ENCODE measurements around the gene NCKAP5.

NCKAP5 gene

GRCh38 chr2:133574186-133574585 lies 5.9 kb upstream of the NCKAP5 start:
- no peak for DNase-seq (ENCODE audit: low read depth in 3 of 3)

- no peak for DNase-seq (ENCODE audit: low read depth in 3 of 3)
These were observed 5.4 kb upstream of the NCKAP5 start for GRCh38 chr2:133573491-133574162.

GRCh38 chr2:133571249-133571648 lies 3.0 kb upstream of the NCKAP5 start:
- DNase-seq (ENCODE audit: low read depth in 3 of 3): no peak

- no peak for DNase-seq (ENCODE audit: low read depth in 3 of 3)
These were observed 2.3 kb upstream of the NCKAP5 start for GRCh38 chr2:133570542-133570941.

GRCh38 chr2:133569286-133569830 lies 1.1 kb upstream of the NCKAP5 start:
- no peak for DNase-seq (ENCODE audit: low read depth in 3 of 3)

- no peak for DNase-seq (ENCODE audit: low read depth in 3 of 3)
These were observed 335 bp upstream of the NCKAP5 start for GRCh38 chr2:133568598-133568997.

- no peak for DNase-seq (ENCODE audit: low read depth in 3 of 3)
These were observed 5.7 kb downstream of the NCKAP5 start for GRCh38 chr2:133562558-133562957.

GRCh38 chr2:133561045-133561852 lies 7.0 kb downstream of the NCKAP5 start:
- DNase-seq (ENCODE audit: low read depth in 3 of 3): no peak

GRCh38 chr2:133557614-133558013 lies 10.6 kb downstream of the NCKAP5 start:
- no peak for DNase-seq (ENCODE audit: low read depth in 3 of 3)

- no peak for DNase-seq (ENCODE audit: low read depth in 3 of 3)
These were observed 14.3 kb downstream of the NCKAP5 start for GRCh38 chr2:133553838-133554408.

GRCh38 chr2:133553251-133553650 lies 15.0 kb downstream of the NCKAP5 start:
- no peak for DNase-seq (ENCODE audit: low read depth in 3 of 3)

- no peak for DNase-seq (ENCODE audit: low read depth in 3 of 3)
These were observed 15.4 kb downstream of the NCKAP5 start for GRCh38 chr2:133552821-133553220.

GRCh38 chr2:133541797-133542196 lies 26.5 kb downstream of the NCKAP5 start:
- no peak for DNase-seq (ENCODE audit: low read depth in 3 of 3)

GRCh38 chr2:133541376-133541775 lies 26.9 kb downstream of the NCKAP5 start:
- no peak for DNase-seq (ENCODE audit: low read depth in 3 of 3)

GRCh38 chr2:133532919-133533318 lies 35.3 kb downstream of the NCKAP5 start:
- no peak for DNase-seq (ENCODE audit: low read depth in 3 of 3)

GRCh38 chr2:133531382-133531781 lies 36.9 kb downstream of the NCKAP5 start:
- no peak for DNase-seq (ENCODE audit: low read depth in 3 of 3)

GRCh38 chr2:133530645-133531044 lies 37.6 kb downstream of the NCKAP5 start:
- DNase-seq (ENCODE audit: low read depth in 3 of 3): no peak

- DNase-seq (ENCODE audit: low read depth in 3 of 3): no peak
These were observed 41.5 kb downstream of the NCKAP5 start for GRCh38 chr2:133526530-133527300.

GRCh38 chr2:133525613-133526529 lies 42.4 kb downstream of the NCKAP5 start:
- DNase-seq (ENCODE audit: low read depth in 3 of 3): no peak

GRCh38 chr2:133525090-133525489 lies 43.2 kb downstream of the NCKAP5 start:
- DNase-seq (ENCODE audit: low read depth in 3 of 3): no peak

- no peak for DNase-seq (ENCODE audit: low read depth in 3 of 3)
These were observed 44.9 kb downstream of the NCKAP5 start for GRCh38 chr2:133523406-133523805.
